GM12878 (cell line): ENCODE measurements around the gene COL5A1. TPM values are rescaled to one million over a fixed set of nuclear protein-coding genes. Genes with fewer than 3 reads are reported as not detected.

Experiments used
- ATAC-seq: fragments of 200-7000 bp; cut with Tn5 transposase; 3 replicates; pipeline ENCODE4 v1.9.1; 2020; ENCODE audit warnings: mild to moderate bottlenecking, moderate library complexity
- BruUV-seq: library from RNA; stranded (reverse); fragments of 400-500 nt; replicated peaks from 2 replicates; lab custom pipeline; 2021; lab: Mats Ljungman, UMichigan
- CTCF ChIA-PET: fragments of 300-600 bp; sonication (Branson Sonifier 250); formaldehyde crosslinking; extraction: SDS; loops from one replicate; lab custom pipeline; 2021; ENCODE audit warnings: inconsistent platforms; lab: Yijun Ruan, JAX
- POLR2A ChIA-PET: fragments of 350-600 bp; formaldehyde crosslinking; extraction: SDS; loops from one replicate; lab custom pipeline; 2021; ENCODE audit warnings: inconsistent platforms; lab: Charles Lee
- RAD21 ChIA-PET: fragments of 300-600 bp; sonication (Branson Sonifier 250); formaldehyde crosslinking; loops from one replicate; lab custom pipeline; 2023; ENCODE audit warnings: antibody characterized with exemption; ENCODE audit not compliant: unreplicated experiment; lab: Charles Lee
- SMC1A ChIA-PET: fragments of 300-600 bp; sonication (Branson Sonifier 250); formaldehyde crosslinking; loops from one replicate; lab custom pipeline; 2023; ENCODE audit not compliant: unreplicated experiment, uncharacterized antibody; lab: Charles Lee
- DNase-seq: peaks from one replicate; pipeline ENCODE4 v3.0.0-alpha.2; 2011; ENCODE audit warnings: low read depth, low spot score
- FAIRE-seq: peaks from 3 replicates; lab custom pipeline; 2011; peaks lifted over from hg19 to GRCh38; lab: Jason Lieb, UNC
- H2AFZ ChIP-seq: 2 replicates; pipeline ENCODE4 v1.6.0; 2011; ENCODE audit warnings: low read depth, low read length, control low read depth; ENCODE audit not compliant: control insufficient read depth
- H3K27ac ChIP-seq: 2 replicates; pipeline ENCODE4 v1.5.1; 2011; ENCODE audit warnings: control low read depth; ENCODE audit not compliant: control insufficient read depth, insufficient read depth
- H3K27me3 ChIP-seq, 2 experiments: replicated peaks in 1 of 2; 2 replicates each; pipeline versions ENCODE4 v1.6.0 to v1.6.1; 2011; ENCODE audit warnings: low read length in 1 of 2; ENCODE audit not compliant: control insufficient read depth in 2 of 2, insufficient read depth in 2 of 2
- H3K36me3 ChIP-seq, 2 experiments: 2 replicates each; pipeline ENCODE4 v1.5.1; 2011; ENCODE audit warnings: low read length in 1 of 2; ENCODE audit not compliant: control insufficient read depth in 2 of 2, insufficient read depth in 2 of 2
- H3K4me1 ChIP-seq: 2 replicates; pipeline ENCODE4 v1.6.1; 2011; ENCODE audit warnings: mild to moderate bottlenecking, low read length, moderate library complexity, mixed read lengths; ENCODE audit not compliant: control insufficient read depth, insufficient read depth
- H3K4me2 ChIP-seq: 2 replicates; pipeline ENCODE4 v1.6.0; 2011; ENCODE audit warnings: control low read depth; ENCODE audit not compliant: control insufficient read depth, insufficient read depth
- H3K4me3 ChIP-seq: fragments of 200-600 bp; sonication (generic); 2 replicates; pipeline ENCODE4 v1.5.1; 2016
- H3K79me2 ChIP-seq: 2 replicates; pipeline ENCODE4 v1.6.0; 2011; ENCODE audit warnings: low read length; ENCODE audit not compliant: control insufficient read depth, insufficient read depth
- H3K9ac ChIP-seq: 2 replicates; pipeline ENCODE4 v1.8.0; 2011; ENCODE audit warnings: low read length, control low read depth, mixed read lengths; ENCODE audit not compliant: control insufficient read depth, insufficient read depth
- H3K9me3 ChIP-seq: replicated peaks from 3 replicates; pipeline ENCODE4 v1.5.1; 2011; ENCODE audit warnings: mild to moderate bottlenecking, low read length; ENCODE audit not compliant: control insufficient read depth, insufficient read depth
- H4K20me1 ChIP-seq: 2 replicates; pipeline ENCODE4 v1.6.0; 2011; ENCODE audit not compliant: control insufficient read depth, insufficient read depth
- RELA ChIP-seq: fragments of 450-650 bp; IDR thresholded peaks from 2 replicates; pipeline ENCODE4 v1.8.0; 2014; ENCODE audit warnings: borderline replicate concordance; ENCODE audit not compliant: partially characterized antibody
- RUNX3 ChIP-seq: IDR thresholded peaks from 2 replicates; pipeline ENCODE4 v1.6.1; 2012; ENCODE audit warnings: low read length, inconsistent platforms
- WGBS: methylation state at CpG from one replicate; pipeline ENCODE4 v1.1.6; 2016; ENCODE audit warnings: low lambda C conversion rate; ENCODE audit not compliant: insufficient replicate concordance, insufficient coverage; ENCODE audit errors: missing lambda C conversion rate; 5-methylcytosine and 5-hydroxymethylcytosine counted together
- in situ Hi-C: fragments of 300-500 bp; cut with MboI; formaldehyde crosslinking; loops from 9 replicates; pipeline ENCODE4 v1.14.3; 2018; ENCODE audit warnings: mixed read lengths
- intact Hi-C: fragments of 100-400 bp; cut with micrococcal nuclease; formaldehyde crosslinking; loops from one replicate; pipeline ENCODE4 v1.14.2; 2022; ENCODE audit not compliant: unreplicated experiment
- polyA plus RNA-seq, 11 experiments: library from polyadenylated mRNA; depleted of rRNA in 4 of 11; unstranded in 6 of 11; stranded (reverse) in 5 of 11; fragments of >200 nt; fragmentation: Nextera tagmentation in 4 of 11; fragmentation: Illumina TruSeq in 1 of 11; extraction: Ambion mirVana in 4 of 11; extraction: Trizol in 1 of 11; gene quantifications; 1 replicate in 1 of 11; 2 replicates in 10 of 11; pipeline versions ENCODE4 v1.2.1 to v1.2.3, GENCODE V29; 2011 to 2016; ENCODE audit warnings: inconsistent platforms in 2 of 11, missing spikeins in 2 of 11, low read depth in 1 of 11
- total RNA-seq, 4 experiments: library from RNA; depleted of rRNA in 3 of 4; stranded (reverse); fragments of >200 nt in 3 of 4; fragmentation: Illumina TruSeq in 1 of 4; extraction: Trizol in 1 of 4; gene quantifications; 2 replicates each; pipeline versions ENCODE4 v1.2.1 to v1.2.3, GENCODE V29; 2013 to 2021
- TF ChIP-seq, protein P1 (sequence below): IDR thresholded peaks from 2 replicates; pipeline ENCODE4 v1.6.1; 2012; ENCODE audit warnings: mild to moderate bottlenecking, low read depth, low read length
- TF ChIP-seq, protein P2 (sequence below): fragments of 450-650 bp; IDR thresholded peaks from 2 replicates; pipeline ENCODE4 v1.6.1; 2017; ENCODE audit warnings: mild to moderate bottlenecking, low read depth, inconsistent platforms; ENCODE audit not compliant: poor library complexity, severe bottlenecking
- TF ChIP-seq, protein P3 (sequence below): fragments of 450-650 bp; formaldehyde crosslinking; IDR thresholded peaks from 2 replicates; pipeline ENCODE4 v1.5.0; 2022; ENCODE audit warnings: mild to moderate bottlenecking, missing genetic modification characterization

The COL5A1 gene
- total and polyA plus RNA-seq, 10 of the 15 experiments (the other 5 are each of a cell fraction or from before 2014, with no cell fraction given): under 0.01 to 0.15 (median 0.13) TPM; not detected in 4

DNA sequence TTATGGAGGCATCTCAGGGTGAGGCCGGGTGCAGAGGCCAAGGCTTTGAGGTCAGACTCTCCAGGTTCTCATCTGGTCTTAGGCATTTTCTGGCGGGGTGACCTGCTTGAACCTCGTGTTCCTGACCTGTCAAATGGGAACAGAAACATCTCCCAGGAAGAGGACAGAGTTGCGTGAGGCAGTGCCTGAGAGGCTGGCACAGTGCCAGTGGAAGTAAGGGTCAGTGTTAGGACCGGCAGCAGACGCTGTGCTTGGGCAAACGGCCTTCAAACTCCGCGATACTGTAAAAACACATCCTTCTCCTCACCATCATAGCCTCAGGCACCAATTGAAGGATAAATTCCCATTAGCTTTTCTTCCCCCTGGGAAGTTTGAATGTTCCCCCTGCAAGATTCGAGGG, 183.4 kb downstream of the COL5A1 start (continued):
- no peak for TF ChIP-seq RELA
- TF ChIP-seq, protein P1, sequence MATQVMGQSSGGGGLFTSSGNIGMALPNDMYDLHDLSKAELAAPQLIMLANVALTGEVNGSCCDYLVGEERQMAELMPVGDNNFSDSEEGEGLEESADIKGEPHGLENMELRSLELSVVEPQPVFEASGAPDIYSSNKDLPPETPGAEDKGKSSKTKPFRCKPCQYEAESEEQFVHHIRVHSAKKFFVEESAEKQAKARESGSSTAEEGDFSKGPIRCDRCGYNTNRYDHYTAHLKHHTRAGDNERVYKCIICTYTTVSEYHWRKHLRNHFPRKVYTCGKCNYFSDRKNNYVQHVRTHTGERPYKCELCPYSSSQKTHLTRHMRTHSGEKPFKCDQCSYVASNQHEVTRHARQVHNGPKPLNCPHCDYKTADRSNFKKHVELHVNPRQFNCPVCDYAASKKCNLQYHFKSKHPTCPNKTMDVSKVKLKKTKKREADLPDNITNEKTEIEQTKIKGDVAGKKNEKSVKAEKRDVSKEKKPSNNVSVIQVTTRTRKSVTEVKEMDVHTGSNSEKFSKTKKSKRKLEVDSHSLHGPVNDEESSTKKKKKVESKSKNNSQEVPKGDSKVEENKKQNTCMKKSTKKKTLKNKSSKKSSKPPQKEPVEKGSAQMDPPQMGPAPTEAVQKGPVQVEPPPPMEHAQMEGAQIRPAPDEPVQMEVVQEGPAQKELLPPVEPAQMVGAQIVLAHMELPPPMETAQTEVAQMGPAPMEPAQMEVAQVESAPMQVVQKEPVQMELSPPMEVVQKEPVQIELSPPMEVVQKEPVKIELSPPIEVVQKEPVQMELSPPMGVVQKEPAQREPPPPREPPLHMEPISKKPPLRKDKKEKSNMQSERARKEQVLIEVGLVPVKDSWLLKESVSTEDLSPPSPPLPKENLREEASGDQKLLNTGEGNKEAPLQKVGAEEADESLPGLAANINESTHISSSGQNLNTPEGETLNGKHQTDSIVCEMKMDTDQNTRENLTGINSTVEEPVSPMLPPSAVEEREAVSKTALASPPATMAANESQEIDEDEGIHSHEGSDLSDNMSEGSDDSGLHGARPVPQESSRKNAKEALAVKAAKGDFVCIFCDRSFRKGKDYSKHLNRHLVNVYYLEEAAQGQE: no peak

DNA sequence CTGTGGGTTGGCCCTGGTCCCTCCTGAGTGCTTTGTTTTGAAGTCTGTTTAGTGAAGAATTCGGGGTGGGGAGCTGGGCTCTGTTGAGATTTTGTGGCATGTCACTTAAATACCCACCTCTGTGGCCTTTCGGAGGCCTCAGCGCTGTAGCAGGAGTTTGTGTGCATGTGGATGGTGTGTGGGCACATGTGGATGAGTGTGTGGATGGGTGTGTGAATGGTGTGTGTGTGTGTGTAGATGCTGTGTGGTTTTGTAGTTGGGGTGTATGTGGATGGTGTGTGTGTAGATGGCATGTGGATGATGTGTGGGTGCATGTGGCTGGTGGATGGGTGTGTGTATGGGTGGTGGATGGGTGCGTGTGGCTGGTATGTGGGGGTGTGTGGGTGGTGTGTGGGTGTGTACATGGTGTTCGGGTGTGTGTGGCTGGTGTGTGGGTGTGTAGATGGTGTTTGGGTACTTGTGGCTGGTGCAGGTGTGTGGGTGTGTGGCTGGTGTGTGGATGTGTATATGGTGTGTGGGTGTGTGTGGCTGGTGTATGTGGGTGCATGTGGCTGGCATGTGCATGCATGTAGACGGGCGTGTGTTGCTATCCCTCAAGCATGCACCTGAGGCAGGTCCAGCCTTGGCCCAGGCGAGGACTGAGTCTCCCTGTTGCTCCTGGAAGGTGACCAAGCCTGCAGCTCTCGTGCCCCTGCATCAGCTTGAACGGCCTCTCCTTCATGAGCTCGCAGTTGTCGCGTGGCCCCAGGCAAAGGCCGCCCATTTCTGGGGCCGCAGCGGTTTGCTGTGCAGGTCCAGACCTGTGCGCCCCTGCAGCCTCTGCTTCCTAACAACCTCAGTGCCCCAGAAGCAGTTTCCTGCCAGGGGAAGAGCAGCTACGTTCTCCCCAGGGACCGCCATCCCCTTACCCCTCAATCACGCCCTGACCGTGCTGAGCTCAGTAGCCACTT, 185.0 kb downstream of the COL5A1 start:
- H3K9me3 ChIP-seq: no peaks in the 10 kb centered on the region
- no peak overlapping the region for H2AFZ ChIP-seq
- no peak overlapping the region for H3K4me2 ChIP-seq
- intact Hi-C loops (no loop called here), in situ Hi-C loops (no loop called here)
- ChIA-PET SMC1A (no interaction called here), POLR2A (no interaction called here), RAD21 (no interaction called here), CTCF (no interaction called here)
- peaks cover 4% of the 10 kb centered on the region; the same call in 1 of the 2 replicates for H3K4me1 ChIP-seq
- no peaks in the 10 kb centered on the region for H3K79me2 ChIP-seq
- H3K36me3 ChIP-seq: no peaks in the 10 kb centered on the region
- ATAC-seq (no peak), DNase-seq (no peak), FAIRE-seq (no peak)
- H3K27me3 ChIP-seq: no peaks in the 10 kb centered on the region; a peak in 2 of 4 replicates
- H3K4me3 ChIP-seq: no peak overlapping the region
- no peak overlapping the region for H3K27ac ChIP-seq
- 67% methylated on average over 20 of the region's 21 CpGs for WGBS
- no peaks in the 10 kb centered on the region for H4K20me1 ChIP-seq
- H3K9ac ChIP-seq: no peak overlapping the region
- no TSS peak for BruUV-seq
- TF ChIP-seq, protein P2, sequence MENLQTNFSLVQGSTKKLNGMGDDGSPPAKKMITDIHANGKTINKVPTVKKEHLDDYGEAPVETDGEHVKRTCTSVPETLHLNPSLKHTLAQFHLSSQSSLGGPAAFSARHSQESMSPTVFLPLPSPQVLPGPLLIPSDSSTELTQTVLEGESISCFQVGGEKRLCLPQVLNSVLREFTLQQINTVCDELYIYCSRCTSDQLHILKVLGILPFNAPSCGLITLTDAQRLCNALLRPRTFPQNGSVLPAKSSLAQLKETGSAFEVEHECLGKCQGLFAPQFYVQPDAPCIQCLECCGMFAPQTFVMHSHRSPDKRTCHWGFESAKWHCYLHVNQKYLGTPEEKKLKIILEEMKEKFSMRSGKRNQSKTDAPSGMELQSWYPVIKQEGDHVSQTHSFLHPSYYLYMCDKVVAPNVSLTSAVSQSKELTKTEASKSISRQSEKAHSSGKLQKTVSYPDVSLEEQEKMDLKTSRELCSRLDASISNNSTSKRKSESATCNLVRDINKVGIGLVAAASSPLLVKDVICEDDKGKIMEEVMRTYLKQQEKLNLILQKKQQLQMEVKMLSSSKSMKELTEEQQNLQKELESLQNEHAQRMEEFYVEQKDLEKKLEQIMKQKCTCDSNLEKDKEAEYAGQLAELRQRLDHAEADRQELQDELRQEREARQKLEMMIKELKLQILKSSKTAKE: no peak
- TF ChIP-seq, protein P3, sequence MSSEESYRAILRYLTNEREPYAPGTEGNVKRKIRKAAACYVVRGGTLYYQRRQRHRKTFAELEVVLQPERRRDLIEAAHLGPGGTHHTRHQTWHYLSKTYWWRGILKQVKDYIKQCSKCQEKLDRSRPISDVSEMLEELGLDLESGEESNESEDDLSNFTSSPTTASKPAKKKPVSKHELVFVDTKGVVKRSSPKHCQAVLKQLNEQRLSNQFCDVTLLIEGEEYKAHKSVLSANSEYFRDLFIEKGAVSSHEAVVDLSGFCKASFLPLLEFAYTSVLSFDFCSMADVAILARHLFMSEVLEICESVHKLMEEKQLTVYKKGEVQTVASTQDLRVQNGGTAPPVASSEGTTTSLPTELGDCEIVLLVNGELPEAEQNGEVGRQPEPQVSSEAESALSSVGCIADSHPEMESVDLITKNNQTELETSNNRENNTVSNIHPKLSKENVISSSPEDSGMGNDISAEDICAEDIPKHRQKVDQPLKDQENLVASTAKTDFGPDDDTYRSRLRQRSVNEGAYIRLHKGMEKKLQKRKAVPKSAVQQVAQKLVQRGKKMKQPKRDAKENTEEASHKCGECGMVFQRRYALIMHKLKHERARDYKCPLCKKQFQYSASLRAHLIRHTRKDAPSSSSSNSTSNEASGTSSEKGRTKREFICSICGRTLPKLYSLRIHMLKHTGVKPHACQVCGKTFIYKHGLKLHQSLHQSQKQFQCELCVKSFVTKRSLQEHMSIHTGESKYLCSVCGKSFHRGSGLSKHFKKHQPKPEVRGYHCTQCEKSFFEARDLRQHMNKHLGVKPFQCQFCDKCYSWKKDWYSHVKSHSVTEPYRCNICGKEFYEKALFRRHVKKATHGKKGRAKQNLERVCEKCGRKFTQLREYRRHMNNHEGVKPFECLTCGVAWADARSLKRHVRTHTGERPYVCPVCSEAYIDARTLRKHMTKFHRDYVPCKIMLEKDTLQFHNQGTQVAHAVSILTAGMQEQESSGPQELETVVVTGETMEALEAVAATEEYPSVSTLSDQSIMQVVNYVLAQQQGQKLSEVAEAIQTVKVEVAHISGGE (CRISPR knock-in tag): no peak
- 0 out of 2 replicates have a peak, but pooled peaks have one; percentile 8 for TF ChIP-seq RUNX3
